GM03348 (cell line): ENCODE results near the gene SV2B.

Experiments
- DNase-seq: peaks from one replicate; pipeline ENCODE4 v3.0.0; 2012; ENCODE audit warnings: low spot score

Gene SV2B

DNA sequence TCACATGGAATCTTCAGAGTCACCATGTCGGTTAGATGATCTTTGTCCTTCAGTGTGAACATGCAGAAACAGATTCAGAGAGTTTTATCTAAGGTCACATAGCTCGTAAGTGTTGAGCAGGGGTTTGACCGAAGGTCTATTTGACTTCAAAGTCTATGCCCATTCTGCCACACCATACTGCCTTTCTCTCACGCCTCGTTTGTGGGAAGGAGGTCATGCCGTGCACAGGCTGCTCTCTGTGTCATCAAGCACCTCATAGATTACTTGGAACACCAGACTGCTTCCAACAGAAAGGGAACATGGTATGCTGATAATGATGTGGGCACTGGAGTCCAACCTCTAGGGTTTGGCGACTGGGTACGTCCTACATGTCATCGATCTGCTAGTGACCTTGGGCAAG is 128.8 kb downstream of the SV2B start:
- DNase-seq: no peak

GRCh38 chr15:91231703-91232102 is 131.6 kb downstream of the SV2B start:
- DNase-seq: no peak

GRCh38 chr15:91234759-91235158 is 134.7 kb downstream of the SV2B start:
- DNase-seq: no peak

DNA sequence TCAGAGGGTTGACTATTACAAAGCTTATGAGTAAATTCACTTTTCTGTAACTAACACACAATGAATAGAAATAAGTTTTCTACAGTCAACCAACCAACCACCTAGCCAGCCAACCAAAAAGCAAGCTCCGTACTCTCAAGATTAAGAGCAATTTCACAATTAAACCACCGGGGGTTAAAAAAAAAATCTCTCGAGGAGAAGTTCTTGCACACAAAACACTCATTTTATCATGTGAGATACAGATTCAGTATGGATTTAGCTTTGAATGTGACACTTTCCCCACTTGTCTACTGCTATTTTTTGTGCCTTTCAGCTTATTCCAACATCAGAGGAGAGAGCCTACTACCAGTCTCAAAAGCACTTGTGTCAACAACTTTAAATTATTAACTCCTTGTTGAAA is 135.3 kb downstream of the SV2B start:
- DNase-seq: no peak

DNA sequence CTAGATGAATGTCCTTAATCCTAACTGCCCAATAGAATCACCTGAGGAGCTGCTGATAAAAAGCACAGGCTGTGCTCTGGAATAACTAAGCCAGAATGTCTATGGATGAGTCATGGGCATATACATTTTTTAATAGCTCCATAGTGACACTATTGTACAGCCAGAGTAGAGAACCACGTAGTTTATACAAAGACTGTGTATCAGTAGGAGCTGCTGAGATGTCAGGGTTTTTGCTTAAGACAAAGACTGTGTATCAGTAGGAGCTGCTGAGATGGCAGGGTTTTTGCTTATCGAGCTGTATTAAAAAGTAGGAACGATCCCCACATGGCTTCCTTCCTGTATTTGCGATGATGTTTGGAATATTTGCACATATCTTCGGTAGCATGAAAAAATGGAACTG is 137.4 kb downstream of the SV2B start:
- DNase-seq: no peak

- no peak for DNase-seq
Measured at GRCh38 chr15:91238644-91239425, 138.8 kb downstream of the SV2B start.

GRCh38 chr15:91243826-91244225 is 143.8 kb downstream of the SV2B start:
- no peak for DNase-seq

GRCh38 chr15:91244919-91245318 is 144.9 kb downstream of the SV2B start:
- no peak for DNase-seq

DNA sequence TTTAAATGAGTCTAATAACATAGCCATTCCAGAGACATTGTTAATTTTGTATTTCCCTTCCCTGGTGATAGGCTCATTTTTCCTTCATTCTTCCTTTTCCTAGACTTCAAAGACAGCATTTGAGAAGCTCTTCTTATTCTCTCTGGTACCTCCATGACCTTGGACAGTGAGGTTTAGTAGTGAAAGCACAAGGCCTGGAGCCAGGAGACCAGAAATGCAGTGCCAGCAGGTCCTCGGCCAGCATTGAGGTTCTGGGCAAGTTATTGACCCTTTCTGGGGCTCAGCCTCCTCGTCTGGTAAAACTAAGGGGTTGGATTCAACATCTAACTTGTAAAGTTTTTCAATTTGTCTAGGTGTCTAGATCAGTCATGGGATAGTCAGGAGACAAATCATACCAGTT is 146.9 kb downstream of the SV2B start:
- DNase-seq: no peak

DNA sequence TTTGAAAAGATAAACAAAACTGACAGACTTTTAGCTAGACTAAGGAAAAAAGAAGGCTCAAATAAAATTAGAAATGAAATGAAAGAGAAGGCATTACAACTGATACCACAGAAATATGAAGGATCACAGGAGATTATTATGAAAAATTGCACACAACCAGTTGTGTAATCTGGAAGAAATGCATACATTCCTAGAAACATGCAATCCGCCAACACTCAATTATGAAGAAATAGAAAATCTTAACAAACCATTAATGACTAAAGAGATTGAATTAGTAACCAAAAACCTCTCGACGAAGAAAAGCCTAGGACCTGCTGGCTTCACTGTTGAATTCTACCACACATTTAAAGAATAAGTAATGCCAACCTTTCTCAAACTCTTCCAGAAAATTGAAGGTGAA is 149.5 kb downstream of the SV2B start:
- no peak for DNase-seq

- no peak for DNase-seq
Measured at GRCh38 chr15:91252322-91252721, 152.3 kb downstream of the SV2B start.

GRCh38 chr15:91252756-91253155 is 152.7 kb downstream of the SV2B start:
- no peak for DNase-seq

GRCh38 chr15:91253605-91254004 is 153.5 kb downstream of the SV2B start:
- no peak for DNase-seq

- DNase-seq: no peak
Measured at GRCh38 chr15:91254766-91255165, 154.7 kb downstream of the SV2B start.

- no peak for DNase-seq
Measured at GRCh38 chr15:91255670-91256192, 155.7 kb downstream of the SV2B start.

DNA sequence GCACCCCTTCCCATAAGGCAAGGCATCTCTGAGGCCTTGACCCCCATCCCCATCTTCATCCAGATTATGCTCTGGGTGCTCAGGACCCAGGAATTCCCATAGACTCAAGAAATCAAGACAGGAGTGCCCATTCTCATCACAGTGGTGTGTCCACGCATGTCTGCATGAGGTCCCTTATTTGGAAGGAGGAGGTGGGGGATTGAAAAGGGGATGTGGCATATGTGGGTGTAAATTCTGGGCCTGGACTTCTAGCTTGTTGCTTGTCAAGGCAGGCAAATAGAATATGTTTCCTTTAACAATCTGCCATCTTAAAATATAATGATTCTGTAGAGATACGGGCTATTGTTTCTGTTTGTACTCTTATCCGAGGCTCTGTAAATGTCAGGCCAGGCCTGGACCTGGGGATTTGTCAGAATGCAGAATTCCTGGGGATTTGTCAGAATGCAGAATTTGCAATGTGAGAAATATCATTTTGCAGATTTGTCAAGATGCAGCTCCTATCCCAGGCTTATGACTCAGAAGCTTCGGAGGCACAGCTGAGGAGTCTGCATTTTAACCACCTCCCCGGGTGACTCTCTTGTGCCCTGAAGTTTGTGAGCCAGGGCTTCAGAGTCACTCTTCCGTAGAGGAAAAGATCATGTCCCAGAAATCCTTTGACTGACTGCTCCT is 157.8 kb downstream of the SV2B start:
- DNase-seq: no peak

DNA sequence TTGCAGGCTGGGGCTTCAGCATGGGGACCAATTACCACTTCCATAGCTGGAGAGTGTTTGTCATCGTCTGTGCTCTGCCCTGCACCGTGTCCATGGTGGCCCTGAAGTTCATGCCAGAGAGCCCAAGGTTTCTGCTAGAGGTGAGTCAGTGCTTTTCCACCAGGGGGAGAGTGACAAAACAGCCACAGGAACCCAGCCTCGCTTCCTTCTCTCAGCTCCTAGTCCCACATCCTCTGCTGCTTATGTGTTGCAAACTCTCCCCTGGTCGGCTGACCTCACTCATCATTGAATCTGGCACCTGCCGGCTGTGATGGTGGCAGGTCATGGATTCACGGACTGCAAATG is 158.3 kb downstream of the SV2B start:
- peak; percentile 12 for DNase-seq

DNA sequence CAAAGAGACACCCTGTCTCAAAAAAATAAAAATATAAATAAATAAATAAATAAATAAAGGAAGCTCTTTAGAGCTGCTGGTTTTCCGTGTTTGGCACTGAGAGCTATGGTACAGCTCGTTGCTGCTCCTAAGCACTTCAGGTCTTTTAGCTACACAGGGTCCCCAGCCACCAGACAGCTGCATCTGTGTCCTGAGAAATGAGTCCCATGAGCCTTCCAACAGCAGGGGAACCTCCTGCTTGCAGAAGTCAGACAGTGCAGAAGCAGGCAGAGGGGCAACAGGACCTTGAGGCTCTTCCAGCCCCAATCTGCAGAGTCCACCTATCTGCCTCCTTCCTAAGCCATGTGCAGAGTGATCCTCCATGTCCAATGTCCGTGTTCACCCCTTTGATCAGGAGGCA is 159.0 kb downstream of the SV2B start:
- DNase-seq: no peak

GRCh38 chr15:91261345-91261744 is 161.3 kb downstream of the SV2B start:
- no peak for DNase-seq

GRCh38 chr15:91263632-91264531 is 163.8 kb downstream of the SV2B start:
- peak; percentile 23 for DNase-seq

DNA sequence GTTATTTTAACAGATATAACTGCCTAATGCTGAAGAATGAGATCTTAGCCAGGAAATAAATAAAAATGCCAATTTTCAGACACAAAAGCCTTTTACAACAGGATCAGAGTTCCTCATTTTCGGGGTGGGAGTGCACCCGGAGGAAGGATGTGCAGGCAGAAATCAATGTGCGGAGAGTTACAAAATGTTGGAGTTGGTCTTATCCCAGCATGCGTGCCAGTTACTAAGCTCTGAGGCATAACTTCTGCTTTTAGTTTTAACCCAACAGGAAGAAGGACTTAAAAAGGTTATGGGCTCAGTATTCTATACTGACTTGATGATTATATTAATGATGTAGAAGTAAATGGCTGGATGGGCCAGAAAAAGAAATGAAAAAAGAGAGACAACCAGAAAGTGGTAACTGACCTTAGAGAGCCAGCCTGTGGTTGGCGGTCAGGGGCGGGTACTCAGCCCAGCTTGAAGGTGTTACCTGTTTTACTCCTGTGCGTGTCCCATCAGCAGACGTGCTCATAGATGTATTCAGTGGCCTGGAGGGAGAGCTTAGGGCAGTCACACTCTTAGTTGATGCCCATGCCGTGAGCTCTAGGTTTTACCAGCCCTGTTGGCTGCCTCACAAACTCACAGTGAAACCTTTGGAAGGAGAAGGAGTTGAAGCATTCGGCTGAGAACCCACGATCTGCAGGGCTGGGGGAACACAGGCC is 164.7 kb downstream of the SV2B start:
- no peak for DNase-seq

DNA sequence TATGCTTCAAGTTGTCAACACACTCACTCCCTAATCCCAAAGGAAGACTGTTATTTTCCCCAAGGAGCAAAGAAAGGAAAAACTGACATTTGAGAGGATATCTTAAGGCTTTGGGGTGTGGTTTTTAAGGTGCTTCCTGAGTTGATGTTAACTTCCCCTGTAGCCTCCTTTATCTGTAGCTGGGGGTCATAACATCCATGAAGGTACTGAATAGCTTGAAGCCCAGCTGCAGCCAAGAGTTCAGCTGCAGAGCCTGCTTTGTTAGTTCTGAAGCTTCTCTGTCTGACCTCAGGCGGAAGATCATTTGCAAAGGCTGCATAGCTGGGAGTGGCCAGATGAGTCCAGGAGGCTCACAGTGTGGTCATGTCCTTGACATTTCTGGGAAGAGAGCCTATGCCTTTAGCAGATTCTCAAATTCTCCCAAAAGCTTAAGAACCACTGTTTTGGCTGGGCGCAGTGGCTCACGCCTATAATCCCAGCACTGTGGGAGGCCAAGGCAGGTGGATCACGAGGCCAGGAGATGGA is 165.4 kb downstream of the SV2B start:
- no peak for DNase-seq
